LNCaP clone FGC (cell line): ENCODE results near the gene PGD.

Experiments
- DNase-seq: peaks from one replicate; pipeline ENCODE4 v3.0.0-alpha.2; 2011; ENCODE audit warnings: low read depth
- H3K4me3 ChIP-seq: 2 replicates; pipeline ENCODE4 v1.5.1; 2011; ENCODE audit warnings: mild to moderate bottlenecking, low read depth, low read length, control low read depth
- CTCF ChIP-seq: IDR thresholded peaks from 2 replicates; pipeline ENCODE4 v1.5.1; 2012; ENCODE audit warnings: mild to moderate bottlenecking; ENCODE audit not compliant: control insufficient read depth, insufficient read depth; ENCODE audit errors: extremely low read depth

PGD gene

GRCh38 chr1:10438677-10439163 lies 39.9 kb downstream of the PGD start:
- TF ChIP-seq CTCF: no peak
- DNase-seq: peak; percentile 63
- H3K4me3 ChIP-seq: no peak overlapping the region

GRCh38 chr1:10440305-10440704 lies 41.4 kb downstream of the PGD start:
- no peak for DNase-seq
- no peak for TF ChIP-seq CTCF
- H3K4me3 ChIP-seq: no peak overlapping the region

- DNase-seq: no peak
- no peak for TF ChIP-seq CTCF
- no peak overlapping the region for H3K4me3 ChIP-seq
Observed at GRCh38 chr1:10440794-10441193, 41.9 kb downstream of the PGD start.

GRCh38 chr1:10444248-10444647 lies 45.4 kb downstream of the PGD start:
- no peak for TF ChIP-seq CTCF
- no peak overlapping the region for H3K4me3 ChIP-seq
- no peak for DNase-seq

GRCh38 chr1:10444795-10445397 lies 46.0 kb downstream of the PGD start:
- no peak overlapping the region for H3K4me3 ChIP-seq
- no peak for TF ChIP-seq CTCF
- no peak for DNase-seq

- no peak for DNase-seq
- no peak for TF ChIP-seq CTCF
- H3K4me3 ChIP-seq: no peak overlapping the region
Observed at GRCh38 chr1:10446790-10447422, 48.0 kb downstream of the PGD start.

- TF ChIP-seq CTCF: no peak
- no peak within 1 kb of the TSS for H3K4me3 ChIP-seq
- no peak for DNase-seq
Observed at GRCh38 chr1:10449751-10450150, 50.9 kb downstream of the PGD start, which contains the start of gene CORT. CORT (plus strand) TSS chr1:10450031; CDS start chr1:10450224, 193 bp downstream.
